Neuronal stem cell (in vitro differentiated cells): ENCODE results near the gene MCM10.

ENCODE experiments used
- DNase-seq: peaks from one replicate; pipeline ENCODE4 v3.0.0-alpha.2; 2013; ENCODE audit warnings: low spot score
- H2AFZ ChIP-seq: one replicate; pipeline ENCODE4 v1.6.1; 2013; ENCODE audit warnings: mild to moderate bottlenecking, low read length, inconsistent platforms
- H2AK5ac ChIP-seq: 2 replicates; pipeline ENCODE4 v1.6.1; 2013; ENCODE audit warnings: low read depth, mild to moderate bottlenecking, inconsistent platforms, low read length, moderate library complexity, mixed read lengths
- H2BK120ac ChIP-seq: 2 replicates; pipeline ENCODE4 v1.6.1; 2013; ENCODE audit warnings: low read depth, mild to moderate bottlenecking, inconsistent platforms, low read length, moderate library complexity, mixed read lengths
- H2BK12ac ChIP-seq: one replicate; pipeline ENCODE4 v1.6.1; 2013; ENCODE audit warnings: low read length, inconsistent platforms
- H2BK15ac ChIP-seq: 2 replicates; pipeline ENCODE4 v1.6.1; 2013; ENCODE audit warnings: mild to moderate bottlenecking, low read length, inconsistent platforms, mixed read lengths
- H2BK5ac ChIP-seq: one replicate; pipeline ENCODE4 v1.6.1; 2013; ENCODE audit warnings: inconsistent platforms, mild to moderate bottlenecking, low read length, moderate library complexity
- H3K14ac ChIP-seq: one replicate; pipeline ENCODE4 v1.6.1; 2013; ENCODE audit warnings: low read length, inconsistent platforms
- H3K18ac ChIP-seq: 2 replicates; pipeline ENCODE4 v1.6.1; 2013; ENCODE audit warnings: low read length, inconsistent platforms
- H3K23ac ChIP-seq: 2 replicates; pipeline ENCODE4 v1.6.1; 2013; ENCODE audit warnings: low read depth, mild to moderate bottlenecking, mixed read lengths, low read length, inconsistent platforms; ENCODE audit not compliant: poor library complexity
- H3K27ac ChIP-seq: replicated peaks from 3 replicates; pipeline ENCODE4 v1.5.1; 2013; ENCODE audit warnings: low read length, inconsistent platforms
- H3K27me3 ChIP-seq, 3 experiments: 2 replicates each; pipeline ENCODE4 v1.6.1; 2013; ENCODE audit warnings: low read length in 3 of 3, mild to moderate bottlenecking in 2 of 3, inconsistent platforms in 1 of 3, low read depth in 1 of 3, mixed read lengths in 1 of 3, moderate library complexity in 1 of 3; ENCODE audit not compliant: control insufficient read depth in 3 of 3, insufficient read depth in 3 of 3
- H3K36me3 ChIP-seq, 2 donors: replicated peaks in 1 of 2; 2 replicates each; pipeline ENCODE4 v1.6.1; 2013; ENCODE audit warnings: low read length in 2 of 2; ENCODE audit not compliant: control insufficient read depth in 2 of 2, insufficient read depth in 2 of 2
- H3K4ac ChIP-seq: 2 replicates; pipeline ENCODE4 v1.6.1; 2013; ENCODE audit warnings: inconsistent platforms, mild to moderate bottlenecking, low read length, moderate library complexity
- H3K4me1 ChIP-seq, 2 donors: 1 replicate in 1 of 2; 2 replicates in 1 of 2; pipeline ENCODE4 v1.6.1; 2013; ENCODE audit warnings: low read length in 2 of 2, low read depth in 1 of 2; ENCODE audit not compliant: control insufficient read depth in 2 of 2, insufficient read depth in 1 of 2
- H3K4me2 ChIP-seq: one replicate; pipeline ENCODE4 v1.6.1; 2013; ENCODE audit warnings: mild to moderate bottlenecking, low read length, inconsistent platforms; ENCODE audit not compliant: insufficient read depth, poor library complexity, severe bottlenecking
- H3K4me3 ChIP-seq, 2 donors: 2 replicates each; pipeline ENCODE4 v1.5.1; 2013; ENCODE audit warnings: low read length in 2 of 2, mild to moderate bottlenecking in 2 of 2, inconsistent platforms in 1 of 2, moderate library complexity in 1 of 2
- H3K79me1 ChIP-seq: one replicate; pipeline ENCODE4 v1.6.1; 2013; ENCODE audit warnings: low read depth, mild to moderate bottlenecking, inconsistent platforms, low read length, moderate library complexity
- H3K9ac ChIP-seq: one replicate; pipeline ENCODE4 v1.6.1; 2013; ENCODE audit warnings: mild to moderate bottlenecking, low read depth, low read length, inconsistent platforms; ENCODE audit not compliant: poor library complexity
- H3K9me3 ChIP-seq, 2 donors: replicated peaks in 1 of 2; 2 replicates each; pipeline versions ENCODE3 to v1.6.1; 2013; ENCODE audit warnings: low read length in 2 of 2, mild to moderate bottlenecking in 2 of 2, inconsistent platforms in 1 of 2, low read depth in 1 of 2, mixed read lengths in 1 of 2, moderate library complexity in 1 of 2; ENCODE audit not compliant: control insufficient read depth in 2 of 2, insufficient read depth in 1 of 2
- H4K8ac ChIP-seq: one replicate; pipeline ENCODE4 v1.6.1; 2013; ENCODE audit warnings: low read depth, mild to moderate bottlenecking, inconsistent platforms, low read length, moderate library complexity
- H4K91ac ChIP-seq: one replicate; pipeline ENCODE4 v1.6.1; 2013; ENCODE audit warnings: low read length, low read depth, mild to moderate bottlenecking, inconsistent platforms; ENCODE audit not compliant: poor library complexity
- WGBS, 2 donors: extraction: QIAGEN DNeasy Blood & Tissue Kit; methylation state at CpG; one replicate each; pipeline ENCODE4 v1.1.7; 2013; ENCODE audit warnings: missing lambda C conversion rate in 2 of 2, mixed read lengths in 1 of 2; ENCODE audit not compliant: insufficient read length in 2 of 2, insufficient replicate concordance in 1 of 2; ENCODE audit errors: extremely low coverage in 2 of 2; 5-methylcytosine and 5-hydroxymethylcytosine counted together

MCM10 gene

GRCh38 chr10:13213163-13213562 is 51.8 kb downstream of the MCM10 start:
- H2BK120ac ChIP-seq, result no peak overlapping the region
- H3K4me3 ChIP-seq, result no peak overlapping the region

GRCh38 chr10:13218878-13219277 is 57.5 kb downstream of the MCM10 start:
- H3K27me3 ChIP-seq, result no peaks in the 10 kb centered on the region
- no peak overlapping the region for H4K8ac ChIP-seq
- no peak overlapping the region for H2AK5ac ChIP-seq
- H2BK120ac ChIP-seq, result no peak overlapping the region
- H3K4me3 ChIP-seq, result no peak overlapping the region
- no peak overlapping the region for H3K4ac ChIP-seq
- WGBS, 2 donors, result no CpG with 5 or more reads among the region's 4 CpGs
- H3K9me3 ChIP-seq, result no peaks in the 10 kb centered on the region
- no peak overlapping the region for H3K4me2 ChIP-seq
- H2AFZ ChIP-seq, result no peak overlapping the region
- no peak overlapping the region for H2BK12ac ChIP-seq
- H3K79me1 ChIP-seq, result no peaks in the 10 kb centered on the region
- H3K27ac ChIP-seq, result no peak overlapping the region
- no peak overlapping the region for H3K18ac ChIP-seq
- H3K4me1 ChIP-seq, result peaks cover 0 to 3% of the 10 kb centered on the region in 2 donors
- peaks cover 1 to 3% of the 10 kb centered on the region in 2 donors for H3K36me3 ChIP-seq
- H4K91ac ChIP-seq, result no peak overlapping the region
- H3K23ac ChIP-seq, result no peak overlapping the region
- H2BK5ac ChIP-seq, result no peak overlapping the region
- H2BK15ac ChIP-seq, result no peak overlapping the region
- H3K14ac ChIP-seq, result no peak overlapping the region
- no peak overlapping the region for H3K9ac ChIP-seq
- DNase-seq, result no peak

More at GRCh38 chr10:13213163-13213562, 51.8 kb downstream of the MCM10 start:
- no peak overlapping the region for H2AK5ac ChIP-seq
- H3K9me3 ChIP-seq, result peaks cover 3 to 13% of the 10 kb centered on the region in 2 donors
- H3K9ac ChIP-seq, result no peak overlapping the region
- H2BK15ac ChIP-seq, result no peak overlapping the region
- H3K79me1 ChIP-seq, result no peaks in the 10 kb centered on the region
- no peak overlapping the region for H2BK5ac ChIP-seq
- no peak overlapping the region for H3K27ac ChIP-seq
- no peak overlapping the region for H3K23ac ChIP-seq
- H4K91ac ChIP-seq, result no peak overlapping the region
- no peak for DNase-seq
- no peak overlapping the region for H4K8ac ChIP-seq
- no peaks in the 10 kb centered on the region for H3K4me1 ChIP-seq
- no peaks in the 10 kb centered on the region for H3K27me3 ChIP-seq
- no peak overlapping the region for H2BK12ac ChIP-seq
- H3K4me2 ChIP-seq, result no peak overlapping the region
- no peak overlapping the region for H2AFZ ChIP-seq
- WGBS, 2 donors, result no CpG with 5 or more reads among the region's 7 CpGs
- peaks cover 7 to 58% of the 10 kb centered on the region in 2 donors for H3K36me3 ChIP-seq
- H3K18ac ChIP-seq, result no peak overlapping the region
- H3K14ac ChIP-seq, result no peak overlapping the region
- no peak overlapping the region for H3K4ac ChIP-seq

DNA sequence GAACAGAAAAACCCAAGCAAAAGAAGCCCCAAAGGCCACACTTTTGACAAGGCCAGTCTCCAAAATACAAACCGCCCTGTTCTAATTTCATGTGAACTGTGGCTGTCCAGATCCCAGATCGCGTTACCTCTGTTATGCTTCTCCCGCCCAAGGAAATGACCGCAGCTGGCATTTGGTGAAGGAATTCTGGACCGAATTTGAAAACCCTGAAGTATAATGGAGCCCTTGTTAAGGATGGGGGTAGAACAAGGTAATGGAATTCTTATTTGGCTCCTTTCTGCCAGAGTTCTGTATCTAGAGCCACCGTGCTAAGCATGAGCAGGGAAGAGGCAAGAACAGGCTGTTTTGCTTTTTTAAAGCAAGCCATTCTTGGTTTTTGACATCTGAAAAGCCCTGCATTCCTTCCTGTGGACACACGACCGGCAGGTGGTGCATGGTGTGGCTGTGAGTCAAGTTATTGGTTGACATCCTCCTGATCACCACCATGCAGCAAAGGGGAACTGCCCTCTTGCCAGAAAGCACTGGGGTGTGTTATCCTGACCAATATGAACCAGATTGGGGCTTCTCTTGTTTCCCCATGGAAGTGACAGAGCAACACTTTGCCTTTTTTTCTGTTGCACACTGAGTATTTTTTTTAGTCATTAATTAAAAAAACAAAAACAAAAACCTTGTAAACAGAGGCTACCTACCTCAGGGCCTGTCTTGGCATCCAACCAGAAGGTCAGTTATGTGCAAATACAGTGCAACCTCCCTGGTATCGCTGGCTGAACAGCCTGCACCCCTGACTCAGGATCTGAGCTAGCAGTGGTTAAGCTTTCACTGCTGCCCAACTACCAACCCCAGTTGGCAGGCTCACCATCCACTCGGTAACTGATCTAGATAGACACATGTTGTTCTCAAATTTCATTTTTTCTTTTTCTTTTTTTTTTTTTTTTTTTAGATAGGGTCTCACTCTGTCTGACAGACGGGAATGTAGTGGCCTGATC is 58.6 kb downstream of the MCM10 start:
- Histone ChIP-seq H3K14ac (no peak overlapping the region), H3K9ac (no peak overlapping the region), H3K9me3 (no peaks in the 10 kb centered on the region), H2AK5ac (no peak overlapping the region), H3K4me3 (no peak overlapping the region), H4K8ac (no peak overlapping the region), H3K27ac (peak overlapping the region; percentile 38), H3K4me2 (no peak overlapping the region), H3K27me3 (no peaks in the 10 kb centered on the region), H2BK12ac (no peak overlapping the region), H2BK120ac (no peak overlapping the region), H3K36me3 (no peaks in the 10 kb centered on the region), H2AFZ (no peak overlapping the region), H3K4me1 (peaks cover 0 to 3% of the 10 kb centered on the region in 2 donors), H3K4ac (no peak overlapping the region), H3K18ac (no peak overlapping the region), H2BK5ac (no peak overlapping the region), H3K79me1 (no peaks in the 10 kb centered on the region), H2BK15ac (no peak overlapping the region), H3K23ac (no peak overlapping the region), H4K91ac (no peak overlapping the region)
- no peak for DNase-seq
- no CpG with 5 or more reads among the region's 12 CpGs for WGBS, 2 donors

GRCh38 chr10:13221572-13221971 is 60.2 kb downstream of the MCM10 start:
- Histone ChIP-seq H3K4ac (no peak overlapping the region), H4K91ac (no peak overlapping the region), H3K14ac (no peak overlapping the region), H2AFZ (no peak overlapping the region), H3K18ac (no peak overlapping the region), H2BK15ac (no peak overlapping the region), H2AK5ac (no peak overlapping the region), H4K8ac (no peak overlapping the region), H3K27ac (no peak overlapping the region), H3K4me1 (peaks cover 0 to 3% of the 10 kb centered on the region in 2 donors), H3K27me3 (no peaks in the 10 kb centered on the region), H3K4me2 (no peak overlapping the region), H3K9ac (no peak overlapping the region), H3K36me3 (no peaks in the 10 kb centered on the region), H2BK12ac (no peak overlapping the region), H3K9me3 (no peaks in the 10 kb centered on the region), H3K23ac (no peak overlapping the region), H2BK5ac (no peak overlapping the region), H2BK120ac (no peak overlapping the region), H3K4me3 (no peak overlapping the region), H3K79me1 (no peaks in the 10 kb centered on the region)
- no peak for DNase-seq
- WGBS, 2 donors, result no CpG with 5 or more reads among the region's 8 CpGs
